HFFc6 (cell line): ENCODE measurements around the gene CLEC20A. TPM values are rescaled to one million over a fixed set of nuclear protein-coding genes. Genes with fewer than 3 reads are reported as not detected.

Experiments used
- DNase-seq: peaks from one replicate; pipeline ENCODE4 v3.0.0-alpha.2; 2018
- H3K27ac Mint-ChIP-seq: 2 replicates; pipeline ENCODE4 v1.8.0; 2020; ENCODE audit warnings: mild to moderate bottlenecking, mixed read lengths
- H3K27me3 Mint-ChIP-seq: 2 replicates; pipeline ENCODE4 v1.8.0; 2021; ENCODE audit warnings: mild to moderate bottlenecking, moderate library complexity, mixed read lengths; ENCODE audit not compliant: insufficient read depth
- H3K36me3 Mint-ChIP-seq: 2 replicates; pipeline ENCODE4 v1.8.0; 2021; ENCODE audit warnings: low read depth, mixed read lengths
- H3K4me1 Mint-ChIP-seq: 2 replicates; pipeline ENCODE4 v1.8.0; 2020; ENCODE audit warnings: low read depth, mixed read lengths
- H3K4me3 Mint-ChIP-seq: 2 replicates; pipeline ENCODE4 v1.8.0; 2020; ENCODE audit warnings: mild to moderate bottlenecking, moderate library complexity, mixed read lengths
- H3K9me3 Mint-ChIP-seq: 2 replicates; pipeline ENCODE4 v1.8.0; 2020; ENCODE audit warnings: mild to moderate bottlenecking, mixed read lengths
- CTCF ChIP-seq: fragments of 200-600 bp; sonication (generic); IDR thresholded peaks from 2 replicates; pipeline ENCODE4 v1.5.0; 2021; ENCODE audit warnings: antibody characterized with exemption, mild to moderate bottlenecking
- total RNA-seq, 6 experiments: library from RNA; stranded (reverse); fragmentation: NEBNext Ultra II Directional; extraction: Animal tissue kit (Norgen Biotek cat#: 25700); gene quantifications; 2 replicates in 1 of 6; 3 replicates in 5 of 6; pipeline ENCODE4 v1.2.3, GENCODE V29; 2021

Gene CLEC20A
- total RNA-seq, 6 experiments from 2014 or later, result not detected

- H3K36me3 Mint-ChIP-seq, result no peaks in the 10 kb centered on the region
- TF ChIP-seq CTCF, result no peak
- H3K27ac Mint-ChIP-seq, result no peak overlapping the region
Observed at GRCh38 chr1:178489399-178489798, 7.4 kb downstream of the CLEC20A start.

GRCh38 chr1:178488393-178488792 is 8.4 kb downstream of the CLEC20A start:
- H3K4me1 Mint-ChIP-seq, result peaks cover 6% of the 10 kb centered on the region; the same call in 1 of the 2 replicates
- no peaks in the 10 kb centered on the region for H3K36me3 Mint-ChIP-seq
- no peak for DNase-seq
- no peak overlapping the region for H3K27ac Mint-ChIP-seq
- no peak for TF ChIP-seq CTCF
- H3K9me3 Mint-ChIP-seq, result no peaks in the 10 kb centered on the region
- H3K27me3 Mint-ChIP-seq, result peaks cover 7% of the 10 kb centered on the region
- no peak overlapping the region for H3K4me3 Mint-ChIP-seq

More at GRCh38 chr1:178489399-178489798, 7.4 kb downstream of the CLEC20A start:
- Mint-ChIP-seq H3K9me3 (no peaks in the 10 kb centered on the region), H3K4me3 (no peak overlapping the region), H3K27me3 (peaks cover 7% of the 10 kb centered on the region), H3K4me1 (peaks cover 6% of the 10 kb centered on the region; the same call in 1 of the 2 replicates)
- no peak for DNase-seq

GRCh38 chr1:178487070-178487615 is 9.6 kb downstream of the CLEC20A start:
- Mint-ChIP-seq H3K27ac (no peak overlapping the region), H3K4me3 (no peak overlapping the region), H3K9me3 (no peaks in the 10 kb centered on the region), H3K36me3 (no peaks in the 10 kb centered on the region), H3K27me3 (peaks cover 7% of the 10 kb centered on the region), H3K4me1 (peaks cover 6% of the 10 kb centered on the region; the same call in 1 of the 2 replicates)
- DNase-seq, result no peak
- TF ChIP-seq CTCF, result no peak

- Mint-ChIP-seq H3K4me1 (peaks cover 6% of the 10 kb centered on the region; the same call in 1 of the 2 replicates), H3K36me3 (no peaks in the 10 kb centered on the region), H3K27ac (no peak overlapping the region), H3K4me3 (no peak overlapping the region), H3K27me3 (peaks cover 7% of the 10 kb centered on the region), H3K9me3 (no peaks in the 10 kb centered on the region)
- TF ChIP-seq CTCF, result no peak
- DNase-seq, result no peak
Observed at GRCh38 chr1:178486100-178487069, 10.4 kb downstream of the CLEC20A start.

- peaks cover 7% of the 10 kb centered on the region for H3K27me3 Mint-ChIP-seq
- H3K36me3 Mint-ChIP-seq, result no peaks in the 10 kb centered on the region
- no peak overlapping the region for H3K4me3 Mint-ChIP-seq
- TF ChIP-seq CTCF, result no peak
- peaks cover 6% of the 10 kb centered on the region; the same call in 1 of the 2 replicates for H3K4me1 Mint-ChIP-seq
- no peak for DNase-seq
- H3K27ac Mint-ChIP-seq, result no peak overlapping the region
- no peaks in the 10 kb centered on the region for H3K9me3 Mint-ChIP-seq
Observed at GRCh38 chr1:178485541-178485981, 11.2 kb downstream of the CLEC20A start.
